ENCODE data around the gene ASTE1. TPM values are rescaled to one million over a fixed set of nuclear protein-coding genes. Genes with fewer than 3 reads are reported as not detected.

The ASTE1 gene
- 16.0 TPM for total RNA-seq

GRCh38 chr3:131026321-131027151 is at the start of gene ASTE1, which contains the start of gene NEK11:
ASTE1 (minus strand) TSS chr3:131026825; CDS start chr3:131025306, 1,519 bp downstream.
NEK11 (plus strand) TSS chr3:131026877; CDS start chr3:131029709, 2,832 bp downstream.

Other genes starting within 250 kb of the ASTE1 start
- 207 TPM for gene ATP2C1, start 132.7 kb downstream of the ASTE1 start, total RNA-seq
- 31.3 TPM for gene NEK11, start 52 bp upstream of the ASTE1 start, total RNA-seq

All from parietal lobe (tissue), 1 donor.